Neural progenitor cell (in vitro differentiated cells): ENCODE measurements around the gene OSCP1. TPM values are rescaled to one million over a fixed set of nuclear protein-coding genes. Genes with fewer than 3 reads are reported as not detected.
"Not testable (repeated sequence)": the region's sequence is repeated elsewhere in the genome, so short reads cannot be mapped to it uniquely, and the experiment has no call there.

Experiments used
- DNase-seq: peaks from one replicate; pipeline ENCODE4 v3.0.0-alpha.2; 2016; ENCODE audit warnings: low spot score
- H2AFZ ChIP-seq: fragments of 200-600 bp; sonication (generic); replicated peaks from 2 replicates; pipeline ENCODE4 v1.6.1; 2016; ENCODE audit warnings: antibody characterized with exemption
- H3F3A ChIP-seq: fragments of 200-600 bp; sonication (generic); 2 replicates; pipeline ENCODE4 v1.6.1; 2016; ENCODE audit warnings: antibody characterized with exemption, low read depth
- H3K27ac ChIP-seq: fragments of 200-600 bp; sonication (generic); 2 replicates; pipeline ENCODE4 v1.5.1; 2016; ENCODE audit warnings: mild to moderate bottlenecking
- H3K27me3 ChIP-seq: fragments of 200-600 bp; sonication (generic); 2 replicates; pipeline ENCODE4 v1.6.1; 2016; ENCODE audit warnings: mild to moderate bottlenecking, moderate library complexity
- H3K36me3 ChIP-seq: fragments of 200-600 bp; sonication (generic); 2 replicates; pipeline ENCODE4 v1.5.1; 2016
- H3K4me1 ChIP-seq: fragments of 200-600 bp; sonication (generic); 2 replicates; pipeline ENCODE4 v1.6.1; 2016; ENCODE audit warnings: mixed run types
- H3K4me2 ChIP-seq: fragments of 200-600 bp; sonication (generic); 2 replicates; pipeline ENCODE4 v1.6.1; 2016
- H3K4me3 ChIP-seq: fragments of 200-600 bp; sonication (generic); 2 replicates; pipeline ENCODE4 v1.5.1; 2016
- H3K79me2 ChIP-seq: fragments of 200-600 bp; sonication (generic); 2 replicates; pipeline ENCODE4 v1.6.1; 2016; ENCODE audit warnings: low read depth
- H3K9ac ChIP-seq: fragments of 200-600 bp; sonication (generic); 2 replicates; pipeline ENCODE4 v1.6.1; 2016
- H3K9me3 ChIP-seq: fragments of 200-600 bp; sonication (generic); 2 replicates; pipeline ENCODE4 v1.5.1; 2016; ENCODE audit warnings: low read depth
- H4K20me1 ChIP-seq: fragments of 200-600 bp; sonication (generic); 2 replicates; pipeline ENCODE4 v1.6.1; 2016; ENCODE audit warnings: low read depth
- H3K27ac Mint-ChIP-seq: 3 replicates; pipeline ENCODE4 v1.8.0; 2021; ENCODE audit warnings: mixed read lengths
- H3K27me3 Mint-ChIP-seq: 2 replicates; pipeline ENCODE4 v1.8.0; 2022; ENCODE audit warnings: low read depth, mild to moderate bottlenecking, inconsistent platforms, moderate library complexity, mixed read lengths; ENCODE audit not compliant: insufficient read depth
- H3K36me3 Mint-ChIP-seq: 3 replicates; pipeline ENCODE4 v1.8.0; 2021; ENCODE audit warnings: mixed read lengths
- H3K4me1 Mint-ChIP-seq: 3 replicates; pipeline ENCODE4 v1.8.0; 2021; ENCODE audit warnings: mixed read lengths
- H3K4me3 Mint-ChIP-seq: 3 replicates; pipeline ENCODE4 v1.8.0; 2021; ENCODE audit warnings: mild to moderate bottlenecking, moderate library complexity, mixed read lengths
- H3K9me3 Mint-ChIP-seq: 3 replicates; pipeline ENCODE4 v1.8.0; 2020; ENCODE audit warnings: mixed read lengths
- CTCF ChIP-seq: fragments of 200-600 bp; sonication (generic); IDR thresholded peaks from 2 replicates; pipeline ENCODE4 v1.5.1; 2017; ENCODE audit warnings: antibody characterized with exemption, mild to moderate bottlenecking
- EZH2 ChIP-seq: fragments of 200-600 bp; sonication (generic); IDR thresholded peaks from 2 replicates; pipeline ENCODE4 v1.6.1; 2017; ENCODE audit warnings: antibody characterized with exemption, mild to moderate bottlenecking, moderate library complexity
- EZH2phosphoT487 ChIP-seq: fragments of 200-600 bp; sonication (generic); IDR thresholded peaks from 2 replicates; pipeline ENCODE4 v1.6.1; 2017; ENCODE audit warnings: antibody characterized with exemption
- total RNA-seq: library from RNA; depleted of rRNA; stranded (reverse); fragments of >200 nt; gene quantifications from 2 replicates; pipeline ENCODE4 v1.2.3, GENCODE V29; 2015; ENCODE audit warnings: low replicate concordance

The OSCP1 gene
- total RNA-seq, 1 donor from 2014 or later: 7.8 TPM

- no peak overlapping the region for H3K27ac ChIP-seq
- Mint-ChIP-seq H3K27ac (no peak overlapping the region), H3K4me3 (no peak overlapping the region), H3K9me3 (no peaks in the 10 kb centered on the region), H3K36me3 (no peaks in the 10 kb centered on the region), H3K4me1 (peaks cover 12% of the 10 kb centered on the region), H3K27me3 (peaks cover 3% of the 10 kb centered on the region)
- H3F3A ChIP-seq: no peaks in the 10 kb centered on the region
- TF ChIP-seq EZH2: no peak
- TF ChIP-seq CTCF: no peak
- no peak for TF ChIP-seq EZH2phosphoT487
- no peaks in the 10 kb centered on the region for H3K9me3 ChIP-seq
- H3K79me2 ChIP-seq: no peaks in the 10 kb centered on the region
- peaks cover 14% of the 10 kb centered on the region for H3K4me1 ChIP-seq
- no peak for DNase-seq
- no peaks in the 10 kb centered on the region for H4K20me1 ChIP-seq
- no peaks in the 10 kb centered on the region for H3K36me3 ChIP-seq
- no peak overlapping the region for H3K9ac ChIP-seq
- no peaks in the 10 kb centered on the region for H3K27me3 ChIP-seq
- H3K4me2 ChIP-seq: no peak overlapping the region
- no peak overlapping the region for H3K4me3 ChIP-seq
- H2AFZ ChIP-seq: no peak overlapping the region
These were observed 29.9 kb upstream of the OSCP1 start for GRCh38 chr1:36480161-36480560.

GRCh38 chr1:36479505-36480051 lies 29.3 kb upstream of the OSCP1 start:
- Mint-ChIP-seq H3K27me3 (peaks cover 3% of the 10 kb centered on the region), H3K27ac (peak overlapping the region; percentile 48), H3K4me3 (no peak overlapping the region), H3K36me3 (no peaks in the 10 kb centered on the region), H3K4me1 (peaks cover 12% of the 10 kb centered on the region), H3K9me3 (no peaks in the 10 kb centered on the region)
- Histone ChIP-seq H3F3A (no peaks in the 10 kb centered on the region), H3K79me2 (no peaks in the 10 kb centered on the region), H3K27ac (no peak overlapping the region), H3K4me1 (peaks cover 14% of the 10 kb centered on the region), H3K4me2 (no peak overlapping the region), H3K9me3 (no peaks in the 10 kb centered on the region), H3K4me3 (no peak overlapping the region), H3K9ac (no peak overlapping the region), H3K36me3 (no peaks in the 10 kb centered on the region), H2AFZ (no peak overlapping the region), H3K27me3 (no peaks in the 10 kb centered on the region), H4K20me1 (no peaks in the 10 kb centered on the region)
- DNase-seq: no peak
- TF ChIP-seq EZH2 (no peak), CTCF (no peak), EZH2phosphoT487 (no peak)

GRCh38 chr1:36477615-36478014 lies 27.4 kb upstream of the OSCP1 start:
- not testable (repeated sequence) for H3K4me3 ChIP-seq, H3K27me3 Mint-ChIP-seq, H3F3A ChIP-seq, H4K20me1 ChIP-seq, H3K27me3 ChIP-seq, H3K36me3 Mint-ChIP-seq, H3K9me3 Mint-ChIP-seq, H3K4me1 ChIP-seq, H3K36me3 ChIP-seq, H3K9ac ChIP-seq, H2AFZ ChIP-seq, H3K79me2 ChIP-seq, H3K27ac ChIP-seq, H3K4me2 ChIP-seq, H3K4me3 Mint-ChIP-seq, H3K9me3 ChIP-seq
- H3K4me1 Mint-ChIP-seq: peaks cover 10% of the 10 kb centered on the region
- DNase-seq: peak; percentile 20
- peak overlapping the region; percentile 68 for H3K27ac Mint-ChIP-seq

- H3K27me3 Mint-ChIP-seq: peaks cover 3% of the 10 kb centered on the region
- Histone ChIP-seq H3K27ac (no peak overlapping the region), H3F3A (no peaks in the 10 kb centered on the region), H2AFZ (no peak overlapping the region), H4K20me1 (no peaks in the 10 kb centered on the region), H3K4me1 (peaks cover 8% of the 10 kb centered on the region), H3K36me3 (no peaks in the 10 kb centered on the region), H3K9ac (no peak overlapping the region), H3K4me3 (no peak overlapping the region), H3K4me2 (no peak overlapping the region), H3K79me2 (no peaks in the 10 kb centered on the region), H3K9me3 (no peaks in the 10 kb centered on the region), H3K27me3 (no peaks in the 10 kb centered on the region)
- H3K4me1 Mint-ChIP-seq: peaks cover 8% of the 10 kb centered on the region
- H3K27ac Mint-ChIP-seq: no peak overlapping the region
- H3K9me3 Mint-ChIP-seq: no peaks in the 10 kb centered on the region
- no peak overlapping the region for H3K4me3 Mint-ChIP-seq
- no peak for DNase-seq
- TF ChIP-seq CTCF (no peak), EZH2phosphoT487 (no peak), EZH2 (no peak)
- no peaks in the 10 kb centered on the region for H3K36me3 Mint-ChIP-seq
These were observed 26.7 kb upstream of the OSCP1 start for GRCh38 chr1:36476945-36477344.
